GM10266 (cell line): Measurements from ENCODE around the gene GLIS2.

Experiments
- DNase-seq: peaks from one replicate; pipeline ENCODE4 v3.0.0; 2012; ENCODE audit errors: extremely low spot score
- CTCF ChIP-seq: IDR thresholded peaks from 2 replicates; pipeline ENCODE4 v1.5.1; 2012; ENCODE audit warnings: mild to moderate bottlenecking, low read depth; ENCODE audit not compliant: control insufficient read depth, insufficient read depth; ENCODE audit errors: missing control alignments

GLIS2 gene

GRCh38 chr16:4317532-4318450 lies 1.9 kb downstream of the GLIS2 start:
- TF ChIP-seq CTCF = no peak
- DNase-seq = no peak

GRCh38 chr16:4318451-4318910 lies 2.6 kb downstream of the GLIS2 start:
- TF ChIP-seq CTCF = no peak
- DNase-seq = no peak

- DNase-seq = no peak
- no peak for TF ChIP-seq CTCF
Measured at GRCh38 chr16:4318967-4319366, 3.1 kb downstream of the GLIS2 start.

GRCh38 chr16:4319454-4320421 lies 3.9 kb downstream of the GLIS2 start:
- peak; percentile 77 for DNase-seq
- no peak for TF ChIP-seq CTCF

GRCh38 chr16:4320571-4321137 lies 4.8 kb downstream of the GLIS2 start:
- TF ChIP-seq CTCF = no peak
- no peak for DNase-seq

GRCh38 chr16:4321286-4322120 lies 5.6 kb downstream of the GLIS2 start:
- TF ChIP-seq CTCF = no peak
- no peak for DNase-seq
